Right ventricle myocardium inferior (tissue), 1 donor: ENCODE results near the gene GNG7. TPM values are rescaled to one million over a fixed set of nuclear protein-coding genes. Genes with fewer than 3 reads are reported as not detected.
A peak's percentile ranks its signal among the peaks of the same experiment; 100 is the strongest.

Experiments used
- ATAC-seq: fragments of 200-7000 bp; cut with Tn5 transposase; one replicate; pipeline ENCODE4 v1.9.1; 2020; ENCODE audit warnings: mild to moderate bottlenecking, moderate library complexity
- DNase-seq: peaks from one replicate; pipeline ENCODE4 v3.0.0; 2021; ENCODE audit errors: missing footprints
- intact Hi-C: fragments of 100-400 bp; cut with DNase I; formaldehyde crosslinking; loops from one replicate; pipeline ENCODE4 v1.11.0; 2022
- long read RNA-seq: library from polyadenylated mRNA; unstranded; transcript quantifications from one replicate; pipeline ENCODE4 v2.0.0, GENCODE V29; 2021
- total RNA-seq: library from RNA; stranded (reverse); fragmentation: NEBNext Ultra II Directional; extraction: Animal tissue kit (Norgen Biotek cat#: 25700); gene quantifications from one replicate; pipeline ENCODE4 v1.2.1, GENCODE V29; 2021
- donor health status: DM: no; HTN: yes; CAD: no; lungs with severe emphysema.

Gene GNG7
- 26.7 TPM for total RNA-seq
- long read RNA-seq, full-length matches to known transcripts: 15 of 26 reads
- long read RNA-seq, partial matches to known transcripts: 0 of 26 reads
- long read RNA-seq, other reads (novel, unspliced or antisense): 11 of 26 reads

GRCh38 chr19:2702170-2703076 lies at the start of gene GNG7:
Gene GNG7, minus strand, starts transcription at chr19:2702694. Its CDS starts 182,006 bp downstream, at chr19:2520688.
- DNase-seq (peak; percentile 96), ATAC-seq (peak; percentile 100)
- intact Hi-C loops: no loop called here

- intact Hi-C loops: no loop called here
- no peak for DNase-seq
These were observed 48.9 kb upstream of the GNG7 start for GRCh38 chr19:2751438-2751830.

GRCh38 chr19:2750808-2751437 lies 48.4 kb upstream of the GNG7 start:
- intact Hi-C loops: no loop called here
- no peak for ATAC-seq
- DNase-seq: no peak

More at GRCh38 chr19:2751438-2751830, 48.9 kb upstream of the GNG7 start:
- no peak for ATAC-seq

- no peak for DNase-seq
- intact Hi-C loops: loop anchor here (5.0 kb wide), 1 partner anchor 125 kb away; no protein-coding TSS in a partner anchor
- no peak for ATAC-seq
These were observed 44.9 kb upstream of the GNG7 start for GRCh38 chr19:2747349-2747748.

- intact Hi-C loops: no loop called here
- no peak for DNase-seq
- ATAC-seq: no peak
These were observed 41.6 kb upstream of the GNG7 start for GRCh38 chr19:2744113-2744512.

- no peak for DNase-seq
- no peak for ATAC-seq
- intact Hi-C loops: no loop called here
These were observed 40.6 kb upstream of the GNG7 start for GRCh38 chr19:2743099-2743498.

- no peak for DNase-seq
- intact Hi-C loops: loop anchor here (1.0 kb wide), 1 partner anchor 77 kb away; no protein-coding TSS in a partner anchor
- no peak for ATAC-seq
These were observed 37.8 kb upstream of the GNG7 start for GRCh38 chr19:2740314-2740656.

- intact Hi-C loops: loop anchor here (1.0 kb wide), 1 partner anchor 76 kb away; no protein-coding TSS in a partner anchor
- DNase-seq (peak; percentile 96), ATAC-seq (peak; percentile 100)
These were observed 37.3 kb upstream of the GNG7 start, which contains the start of gene SLC39A3 for GRCh38 chr19:2739602-2740313. Gene SLC39A3, minus strand, starts transcription at chr19:2740017. Its CDS starts 2,760 bp downstream, at chr19:2737257.

- ATAC-seq (no peak), DNase-seq (no peak)
- intact Hi-C loops: no loop called here
These were observed 34.2 kb upstream of the GNG7 start for GRCh38 chr19:2736550-2737190.

- ATAC-seq (no peak), DNase-seq (no peak)
- intact Hi-C loops: no loop called here
These were observed 32.9 kb upstream of the GNG7 start for GRCh38 chr19:2735374-2735773.

- ATAC-seq (no peak), DNase-seq (no peak)
- intact Hi-C loops: no loop called here
These were observed 32.2 kb upstream of the GNG7 start for GRCh38 chr19:2734589-2735288.

GRCh38 chr19:2733930-2734588 lies 31.6 kb upstream of the GNG7 start:
- ATAC-seq (no peak), DNase-seq (no peak)

GRCh38 chr19:2732883-2733282 lies 30.4 kb upstream of the GNG7 start:
- intact Hi-C loops: no loop called here
- DNase-seq (no peak), ATAC-seq (no peak)

More at GRCh38 chr19:2733930-2734588, 31.6 kb upstream of the GNG7 start:
- intact Hi-C loops: no loop called here

- no peak for DNase-seq
- no peak for ATAC-seq
- intact Hi-C loops: no loop called here
These were observed 29.7 kb upstream of the GNG7 start for GRCh38 chr19:2732157-2732725.

GRCh38 chr19:2731181-2731995 lies 28.9 kb upstream of the GNG7 start:
- DNase-seq (no peak), ATAC-seq (peak; percentile 7)
- intact Hi-C loops: no loop called here
